GM21717 (cell line): Measurements from ENCODE around the gene MACROD2.

Source experiments
- ATAC-seq: cut with Tn5 transposase; IDR thresholded peaks from one replicate; pipeline ENCODE4 v1.9.1; 2021; ENCODE audit warnings: mild to moderate bottlenecking, moderate library complexity; ENCODE audit not compliant: unreplicated experiment

Gene MACROD2

GRCh38 chr20:15224199-15224598 is 1228.9 kb downstream of the MACROD2 start:
- ATAC-seq = no peak

- no peak for ATAC-seq
Observed at GRCh38 chr20:15227102-15227501, 1231.8 kb downstream of the MACROD2 start.

- ATAC-seq = no peak
Observed at GRCh38 chr20:15232243-15232642, 1236.9 kb downstream of the MACROD2 start.

GRCh38 chr20:15235471-15236198 is 1240.3 kb downstream of the MACROD2 start:
- no peak for ATAC-seq

- peak; percentile 85 for ATAC-seq
Observed at GRCh38 chr20:15236812-15237211, 1241.5 kb downstream of the MACROD2 start.

- ATAC-seq = no peak
Observed at GRCh38 chr20:15239542-15240206, 1244.4 kb downstream of the MACROD2 start.

- no peak for ATAC-seq
Observed at GRCh38 chr20:15240801-15241200, 1245.5 kb downstream of the MACROD2 start.

GRCh38 chr20:15241681-15242080 is 1246.4 kb downstream of the MACROD2 start:
- ATAC-seq = no peak

- ATAC-seq = no peak
Observed at GRCh38 chr20:15242773-15243172, 1247.5 kb downstream of the MACROD2 start.

- no peak for ATAC-seq
Observed at GRCh38 chr20:15245896-15246295, 1250.6 kb downstream of the MACROD2 start.

- ATAC-seq = peak; percentile 64
Observed at GRCh38 chr20:15248618-15249395, 1253.5 kb downstream of the MACROD2 start.

GRCh38 chr20:15251171-15251570 is 1255.9 kb downstream of the MACROD2 start:
- no peak for ATAC-seq

GRCh38 chr20:15252304-15252703 is 1257.0 kb downstream of the MACROD2 start:
- no peak for ATAC-seq

GRCh38 chr20:15253431-15253830 is 1258.1 kb downstream of the MACROD2 start:
- no peak for ATAC-seq

GRCh38 chr20:15256676-15257568 is 1261.6 kb downstream of the MACROD2 start:
- ATAC-seq = no peak

GRCh38 chr20:15257569-15257870 is 1262.2 kb downstream of the MACROD2 start:
- no peak for ATAC-seq

GRCh38 chr20:15265581-15266309 is 1270.4 kb downstream of the MACROD2 start:
- no peak for ATAC-seq

- no peak for ATAC-seq
Observed at GRCh38 chr20:15267935-15268334, 1272.6 kb downstream of the MACROD2 start.

GRCh38 chr20:15278041-15278440 is 1282.7 kb downstream of the MACROD2 start:
- no peak for ATAC-seq

- ATAC-seq = no peak
Observed at GRCh38 chr20:15287329-15287728, 1292.0 kb downstream of the MACROD2 start.
